Loucy (cell line): Measurements from ENCODE around the gene ATG4B.

Source experiments
- H2AFZ ChIP-seq: fragments of 200-600 bp; sonication (generic); 2 replicates; pipeline ENCODE4 v1.6.0; 2016; ENCODE audit warnings: antibody characterized with exemption, mild to moderate bottlenecking, low read length, moderate library complexity
- H3F3A ChIP-seq: fragments of 200-600 bp; 2 replicates; pipeline ENCODE4 v1.6.0; 2016; ENCODE audit warnings: antibody characterized with exemption, low read depth, mild to moderate bottlenecking
- H3K27me3 ChIP-seq: fragments of 200-600 bp; sonication (generic); 2 replicates; pipeline ENCODE4 v1.6.1; 2014; ENCODE audit warnings: low read length, mild to moderate bottlenecking; ENCODE audit not compliant: insufficient read depth, poor library complexity, severe bottlenecking
- H3K36me3 ChIP-seq: fragments of 200-600 bp; sonication (generic); 2 replicates; pipeline ENCODE4 v1.6.1; 2016; ENCODE audit warnings: low read length; ENCODE audit not compliant: insufficient read depth
- H3K4me1 ChIP-seq: fragments of 200-600 bp; sonication (generic); 2 replicates; pipeline ENCODE4 v1.5.1; 2014; ENCODE audit warnings: low read length, mild to moderate bottlenecking; ENCODE audit not compliant: insufficient read depth, poor library complexity, severe bottlenecking
- H3K4me2 ChIP-seq: fragments of 200-600 bp; sonication (generic); 2 replicates; pipeline ENCODE4 v1.6.0; 2014; ENCODE audit warnings: antibody characterized with exemption, low read length, low read depth, mild to moderate bottlenecking; ENCODE audit not compliant: poor library complexity, severe bottlenecking
- H3K4me3 ChIP-seq: fragments of 200-600 bp; sonication (generic); 2 replicates; pipeline ENCODE4 v1.5.1; 2014; ENCODE audit warnings: low read length, mild to moderate bottlenecking, mixed read lengths; ENCODE audit not compliant: poor library complexity, severe bottlenecking
- H3K79me2 ChIP-seq: fragments of 200-600 bp; sonication (generic); 2 replicates; pipeline ENCODE4 v1.6.1; 2014; ENCODE audit warnings: low read length; ENCODE audit not compliant: insufficient read depth
- H3K9ac ChIP-seq: fragments of 200-600 bp; sonication (generic); 2 replicates; pipeline ENCODE4 v1.6.0; 2014; ENCODE audit warnings: mild to moderate bottlenecking, low read depth, low read length, moderate library complexity; ENCODE audit not compliant: poor library complexity, severe bottlenecking
- H3K9me2 ChIP-seq: fragments of 200-600 bp; sonication (generic); replicated peaks from 2 replicates; pipeline ENCODE4 v1.6.1; 2016; ENCODE audit warnings: low read depth, low read length, mixed read lengths
- H3K9me3 ChIP-seq: fragments of 200-600 bp; sonication (generic); 2 replicates; pipeline ENCODE4 v1.6.1; 2014; ENCODE audit warnings: mild to moderate bottlenecking, antibody characterized with exemption, low read length, low read depth; ENCODE audit not compliant: insufficient read depth
- H4K20me1 ChIP-seq: fragments of 200-600 bp; sonication (generic); 2 replicates; pipeline ENCODE4 v1.6.0; 2014; ENCODE audit warnings: antibody characterized with exemption, low read length, mild to moderate bottlenecking; ENCODE audit not compliant: insufficient read depth, poor library complexity, severe bottlenecking
- CTCF ChIP-seq: fragments of 200-600 bp; sonication (generic); conservative IDR thresholded peaks from 2 replicates; pipeline ENCODE4 v1.5.1; 2014; ENCODE audit warnings: mild to moderate bottlenecking, antibody characterized with exemption, low read length
- EZH2phosphoT487 ChIP-seq: fragments of 200-600 bp; IDR thresholded peaks from 2 replicates; pipeline ENCODE4 v1.6.1; 2018; ENCODE audit warnings: antibody characterized with exemption, mild to moderate bottlenecking, moderate library complexity, borderline replicate concordance

ATG4B gene

GRCh38 chr2:241675885-241676284 is 38.4 kb downstream of the ATG4B start:
- Histone ChIP-seq H3K4me1 (no peaks in the 10 kb centered on the region), H3K9me3 (no peaks in the 10 kb centered on the region), H3F3A (no peaks in the 10 kb centered on the region), H3K4me3 (no peak overlapping the region), H2AFZ (no peak overlapping the region), H3K27me3 (no peaks in the 10 kb centered on the region), H3K36me3 (peaks cover 55% of the 10 kb centered on the region; the same call in 1 of the 2 replicates), H3K9me2 (no peaks in the 10 kb centered on the region), H3K4me2 (no peak overlapping the region), H3K79me2 (no peaks in the 10 kb centered on the region), H4K20me1 (no peaks in the 10 kb centered on the region), H3K9ac (no peak overlapping the region)
- no peak for TF ChIP-seq CTCF
- no peak for TF ChIP-seq EZH2phosphoT487

DNA sequence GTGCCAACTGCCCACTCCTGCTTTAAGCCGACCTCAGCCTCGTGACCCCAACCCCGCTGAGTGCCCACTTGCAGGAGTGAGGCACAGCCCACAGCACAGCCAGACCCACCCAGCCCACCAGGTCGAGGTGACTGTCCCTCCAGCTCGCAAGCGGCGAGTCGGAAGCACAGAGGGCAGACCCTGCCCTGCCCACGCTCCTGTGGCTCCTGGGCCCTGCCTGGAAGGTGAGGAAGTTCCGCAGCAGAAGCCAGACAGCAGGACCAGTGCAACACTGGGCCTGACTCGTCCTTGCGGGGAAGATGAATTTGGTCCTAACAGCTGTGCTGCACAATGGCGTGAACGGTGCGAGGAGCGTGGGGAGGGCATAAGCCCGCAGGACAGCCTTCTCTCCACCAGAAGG is 39.2 kb downstream of the ATG4B start:
- TF ChIP-seq EZH2phosphoT487: no peak
- TF ChIP-seq CTCF: no peak
- H3K36me3 ChIP-seq: peaks cover 53% of the 10 kb centered on the region; the same call in 1 of the 2 replicates
- H3K9me3 ChIP-seq: no peaks in the 10 kb centered on the region
- H3K4me1 ChIP-seq: no peaks in the 10 kb centered on the region
- H3F3A ChIP-seq: no peaks in the 10 kb centered on the region
- H2AFZ ChIP-seq: no peak overlapping the region
- H3K4me3 ChIP-seq: no peak overlapping the region
- H3K9me2 ChIP-seq: no peaks in the 10 kb centered on the region
- no peaks in the 10 kb centered on the region for H3K27me3 ChIP-seq
- H3K9ac ChIP-seq: no peak overlapping the region
- H4K20me1 ChIP-seq: no peaks in the 10 kb centered on the region
- no peaks in the 10 kb centered on the region for H3K79me2 ChIP-seq
- H3K4me2 ChIP-seq: no peak overlapping the region

DNA sequence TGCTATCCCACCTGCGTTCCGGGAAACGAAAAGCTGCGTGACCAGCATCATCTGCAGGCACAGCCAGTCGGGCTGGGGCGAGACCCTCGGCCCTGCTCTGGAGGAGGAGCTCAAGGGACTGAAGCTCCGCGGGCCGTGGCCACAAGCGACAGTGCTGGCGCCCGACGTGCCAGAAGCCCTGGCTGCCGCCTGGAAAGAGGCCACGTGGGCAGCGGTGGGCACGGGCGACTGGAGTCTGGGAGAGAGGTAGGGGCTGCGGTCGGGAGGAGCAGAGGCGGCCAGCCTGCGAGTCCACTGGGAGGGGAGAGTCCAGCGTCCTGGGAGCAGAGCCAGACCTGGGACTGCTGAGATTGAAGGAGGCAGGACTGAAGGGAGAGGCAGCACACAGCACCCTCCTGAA is 39.9 kb downstream of the ATG4B start:
- Histone ChIP-seq H3K4me3 (no peak overlapping the region), H4K20me1 (no peaks in the 10 kb centered on the region), H3K36me3 (peaks cover 48% of the 10 kb centered on the region; the same call in 1 of the 2 replicates), H3K27me3 (no peaks in the 10 kb centered on the region), H3K9me2 (no peaks in the 10 kb centered on the region), H3K9ac (no peak overlapping the region), H3K9me3 (no peaks in the 10 kb centered on the region), H3K4me1 (no peaks in the 10 kb centered on the region), H2AFZ (no peak overlapping the region), H3F3A (no peaks in the 10 kb centered on the region), H3K79me2 (peaks cover 2% of the 10 kb centered on the region; the same call in 1 of the 2 replicates), H3K4me2 (no peak overlapping the region)
- no peak for TF ChIP-seq CTCF
- TF ChIP-seq EZH2phosphoT487: no peak
